ENCODE results near the gene TMC1.

GRCh38 chr9:72588336-72588735 is 66.9 kb downstream of the TMC1 start:
- no peak for TF ChIP-seq CTCF (IDR thresholded peaks at IDR 0.05)
- TF ChIP-seq EP300 (IDR thresholded peaks at IDR 0.05) = no peak

Measured in tibial nerve (tissue), 4 donors.